ENCODE data around the gene FOSL1.

Gene FOSL1

GRCh38 chr11:65882120-65883057 is 17.8 kb downstream of the FOSL1 start:
- DNase-seq (ENCODE audit: low read depth in 2 of 2) = no peak

- no peak for DNase-seq (ENCODE audit: low read depth in 2 of 2)
These were observed 19.3 kb downstream of the FOSL1 start for GRCh38 chr11:65880844-65881421.

- no peak for DNase-seq (ENCODE audit: low read depth in 2 of 2)
These were observed 20.2 kb downstream of the FOSL1 start for GRCh38 chr11:65880027-65880426.

- no peak for DNase-seq (ENCODE audit: low read depth in 2 of 2)
These were observed 20.6 kb downstream of the FOSL1 start, which contains the start of gene CTSW for GRCh38 chr11:65879617-65880016. Gene CTSW, plus strand, starts transcription at chr11:65879837. Its CDS starts 18 bp downstream, at chr11:65879855.

GRCh38 chr11:65873318-65874156 is 26.7 kb downstream of the FOSL1 start:
- DNase-seq (ENCODE audit: low read depth in 2 of 2) = peak; percentile 95 to 98

- no peak for DNase-seq (ENCODE audit: low read depth in 2 of 2)
These were observed 27.4 kb downstream of the FOSL1 start, which contains the start of gene EFEMP2 for GRCh38 chr11:65872586-65873317. Gene EFEMP2, minus strand, starts transcription at chr11:65872800. Its CDS starts 446 bp downstream, at chr11:65872354.

- DNase-seq (ENCODE audit: low read depth in 2 of 2) = no peak
These were observed 28.2 kb downstream of the FOSL1 start for GRCh38 chr11:65871811-65872548.

GRCh38 chr11:65870706-65871681 is 29.2 kb downstream of the FOSL1 start:
- no peak for DNase-seq (ENCODE audit: low read depth in 2 of 2)

- DNase-seq (ENCODE audit: low read depth in 2 of 2) = no peak
These were observed 29.9 kb downstream of the FOSL1 start for GRCh38 chr11:65870307-65870658.

GRCh38 chr11:65869643-65870306 is 30.4 kb downstream of the FOSL1 start:
- DNase-seq (ENCODE audit: low read depth in 2 of 2) = no peak

GRCh38 chr11:65868907-65869306 is 31.3 kb downstream of the FOSL1 start:
- no peak for DNase-seq (ENCODE audit: low read depth in 2 of 2)

- no peak for DNase-seq (ENCODE audit: low read depth in 2 of 2)
These were observed 32.0 kb downstream of the FOSL1 start for GRCh38 chr11:65868076-65868667.

- no peak for DNase-seq (ENCODE audit: low read depth in 2 of 2)
These were observed 32.7 kb downstream of the FOSL1 start for GRCh38 chr11:65867284-65868071.

- no peak for DNase-seq (ENCODE audit: low read depth in 2 of 2)
These were observed 33.5 kb downstream of the FOSL1 start for GRCh38 chr11:65866509-65867283.

- DNase-seq (ENCODE audit: low read depth in 2 of 2) = no peak
These were observed 34.5 kb downstream of the FOSL1 start for GRCh38 chr11:65865550-65866172.

- DNase-seq (ENCODE audit: low read depth in 2 of 2) = no peak
These were observed 35.3 kb downstream of the FOSL1 start for GRCh38 chr11:65864706-65865471.

Measured in stimulated activated CD4-positive, alpha-beta T cell treated with anti-CD3 and anti-CD28 coated beads, Interleukin-1b, Interleukin-23, amount 100 ng/mL, for 4 hours (primary cell).